ENCODE measurements around the gene KPNA2.
"Not testable (repeated sequence)": the region's sequence is repeated elsewhere in the genome, so short reads cannot be mapped to it uniquely, and the experiment has no call there.

KPNA2 gene

DNA sequence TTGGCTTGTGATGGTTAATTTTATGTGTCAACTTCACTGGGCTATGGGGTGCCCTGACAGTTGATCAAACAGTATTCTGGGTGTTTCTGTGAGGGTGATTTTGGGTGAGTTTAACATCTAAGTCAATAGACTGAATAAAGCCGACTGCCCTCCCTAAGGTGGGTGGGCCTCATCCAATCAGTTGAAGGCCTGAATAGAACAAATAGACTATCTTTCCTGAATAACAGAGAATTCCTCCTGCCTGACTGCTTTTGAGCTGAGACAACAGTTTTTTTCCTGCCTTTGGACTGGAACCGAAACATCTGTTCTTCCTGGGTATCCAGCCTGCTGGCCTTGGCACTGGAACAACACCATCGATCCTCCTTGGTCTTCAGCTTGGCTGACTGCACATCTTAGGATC lies 33.0 kb downstream of the KPNA2 start:
- H3K36me3 ChIP-seq (ENCODE audit: insufficient read depth, low read length); H3K9ac ChIP-seq (ENCODE audit: low read depth, low read length); H3K4me3 ChIP-seq (ENCODE audit: low read length); H3K4me1 ChIP-seq (ENCODE audit: insufficient read depth, low read length); H3K27me3 ChIP-seq (ENCODE audit: insufficient read depth, low read length); H3K27ac ChIP-seq (ENCODE audit: low read depth, low read length); H3K9me3 ChIP-seq (ENCODE audit: insufficient read depth, low read depth, low read length): not testable (repeated sequence)
- 95% methylated on average over 3 of the region's 3 CpGs for WGBS

DNA sequence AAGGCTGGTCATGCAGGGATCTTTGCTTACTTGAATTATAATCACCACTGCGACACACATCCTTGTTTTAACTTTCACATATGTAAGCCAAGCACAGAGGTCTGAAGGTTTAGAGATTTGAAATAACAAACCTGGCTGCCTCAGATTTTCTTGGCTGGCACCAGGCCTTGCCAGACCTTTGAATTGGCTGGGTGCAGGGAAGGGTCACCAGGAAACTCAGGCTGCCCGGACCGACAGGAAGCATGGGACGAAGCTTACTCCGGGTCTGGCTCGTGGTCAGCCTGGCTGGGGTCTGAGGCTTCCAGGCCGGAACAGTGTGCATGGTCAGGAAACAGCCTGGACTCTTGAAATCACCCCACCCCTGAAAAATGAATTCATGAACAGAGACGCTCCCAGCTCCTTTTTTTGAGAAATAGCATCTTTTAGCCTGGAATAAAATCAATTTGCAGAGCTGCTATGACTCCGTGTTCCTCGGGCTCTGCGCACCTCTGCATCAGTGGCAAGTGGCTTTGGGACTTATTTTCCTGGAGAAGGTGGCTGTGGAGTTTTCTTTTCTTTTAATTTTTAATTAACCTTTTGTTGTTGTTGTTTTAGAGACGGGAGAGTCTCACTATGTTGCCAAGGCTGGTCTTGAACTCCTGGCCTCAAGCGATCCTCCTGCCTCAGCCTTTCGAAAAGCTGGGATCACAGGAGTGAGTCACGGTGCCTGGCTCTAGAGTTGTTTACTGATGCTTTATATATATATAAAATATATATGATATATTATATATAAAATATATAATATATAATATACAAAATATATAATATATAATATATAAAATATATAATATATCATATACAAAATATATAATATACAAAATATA lies 35.3 kb downstream of the KPNA2 start:
- H3K4me1 ChIP-seq (ENCODE audit: insufficient read depth, low read length); H3K27me3 ChIP-seq (ENCODE audit: insufficient read depth, low read length); H3K36me3 ChIP-seq (ENCODE audit: insufficient read depth, low read length); H3K4me3 ChIP-seq (ENCODE audit: low read length); H3K9me3 ChIP-seq (ENCODE audit: insufficient read depth, low read depth, low read length); H3K9ac ChIP-seq (ENCODE audit: low read depth, low read length); H3K27ac ChIP-seq (ENCODE audit: low read depth, low read length): not testable (repeated sequence)
- WGBS, result 91% methylated on average over 14 of the region's 15 CpGs

DNA sequence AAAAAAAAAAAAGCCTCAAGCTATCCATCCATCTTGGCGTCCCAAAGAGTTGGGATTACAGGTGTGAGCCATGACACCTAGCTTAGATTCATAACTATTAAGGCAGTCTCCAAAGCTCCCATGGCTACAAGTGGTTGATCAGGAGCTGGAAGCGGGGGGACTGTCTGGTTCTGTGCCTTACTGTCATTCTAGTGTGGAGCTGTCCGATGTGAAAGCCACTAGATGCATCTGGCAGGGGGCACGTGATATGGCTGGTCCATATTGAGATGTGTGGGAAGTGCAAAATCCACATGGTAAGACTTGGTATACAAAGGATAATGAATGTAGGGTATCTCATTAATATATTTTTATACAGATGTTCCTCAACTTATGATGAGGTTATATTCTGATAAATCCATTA lies 38.7 kb downstream of the KPNA2 start:
- H3K9ac ChIP-seq (ENCODE audit: low read depth, low read length), result no peak overlapping the region
- no peak overlapping the region for H3K27ac ChIP-seq (ENCODE audit: low read depth, low read length)
- H3K36me3 ChIP-seq (ENCODE audit: insufficient read depth, low read length), result no peaks in the 10 kb centered on the region
- no peaks in the 10 kb centered on the region for H3K9me3 ChIP-seq (ENCODE audit: insufficient read depth, low read depth, low read length)
- H3K4me3 ChIP-seq (ENCODE audit: low read length), result no peak overlapping the region
- H3K27me3 ChIP-seq (ENCODE audit: insufficient read depth, low read length), result no peaks in the 10 kb centered on the region
- WGBS, result 94% methylated on average over 4 of the region's 4 CpGs
- H3K4me1 ChIP-seq (ENCODE audit: insufficient read depth, low read length), result no peaks in the 10 kb centered on the region

DNA sequence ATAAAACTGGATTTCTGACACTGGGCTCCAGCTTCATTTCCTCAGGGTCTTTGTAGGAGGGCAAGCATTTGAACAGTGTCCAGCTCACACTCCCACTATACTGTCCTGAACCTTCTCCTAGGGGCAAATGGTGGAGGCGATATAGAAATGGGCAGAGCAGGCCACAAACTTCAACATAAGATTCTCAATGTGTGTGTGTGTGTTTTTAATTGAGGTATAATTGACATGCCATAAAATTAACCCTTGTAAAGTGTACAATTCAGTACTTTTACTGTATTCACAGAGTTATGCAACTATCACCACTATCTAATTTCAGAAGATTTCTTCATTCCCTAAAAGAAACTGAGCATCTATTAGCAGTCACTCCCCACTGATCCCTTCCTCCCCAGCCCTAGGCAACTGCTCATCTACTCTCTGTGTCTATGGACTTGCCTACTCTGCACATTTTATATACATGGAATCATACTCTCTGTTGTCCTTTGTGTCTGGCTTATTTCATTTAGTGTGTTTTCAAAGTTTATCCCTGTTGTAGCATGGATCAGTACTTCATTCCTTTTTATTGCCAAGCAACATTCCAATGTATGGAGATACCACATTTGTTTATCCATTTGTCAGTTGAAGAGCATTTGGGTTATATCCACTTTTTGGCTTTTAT lies 40.5 kb downstream of the KPNA2 start:
- not testable (repeated sequence) for H3K4me1 ChIP-seq (ENCODE audit: insufficient read depth, low read length); H3K27me3 ChIP-seq (ENCODE audit: insufficient read depth, low read length); H3K27ac ChIP-seq (ENCODE audit: low read depth, low read length); H3K9ac ChIP-seq (ENCODE audit: low read depth, low read length); H3K4me3 ChIP-seq (ENCODE audit: low read length); H3K9me3 ChIP-seq (ENCODE audit: insufficient read depth, low read depth, low read length); H3K36me3 ChIP-seq (ENCODE audit: insufficient read depth, low read length)
- no CpG with 5 or more reads among the region's 1 CpG for WGBS

DNA sequence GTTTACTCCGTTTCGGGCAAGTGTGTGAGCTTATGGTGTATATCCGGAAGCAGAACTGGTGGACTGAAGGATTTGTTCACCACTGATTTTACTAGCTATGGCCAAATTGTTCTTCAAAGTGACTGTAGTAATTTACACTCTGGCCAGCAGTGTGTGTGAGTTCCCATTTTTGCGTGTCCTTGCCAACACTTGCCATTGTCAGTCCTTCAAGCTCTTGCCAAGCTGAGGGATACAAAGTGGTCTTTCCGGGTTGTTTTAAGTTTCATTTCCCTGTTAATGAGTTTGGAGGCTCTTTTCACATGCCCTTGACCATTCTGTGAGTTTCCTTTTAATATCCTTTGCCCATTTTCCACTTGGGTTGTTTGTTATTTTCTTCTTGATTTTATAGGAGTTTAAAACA lies 42.0 kb downstream of the KPNA2 start:
- not testable (repeated sequence) for H3K36me3 ChIP-seq (ENCODE audit: insufficient read depth, low read length); H3K9me3 ChIP-seq (ENCODE audit: insufficient read depth, low read depth, low read length); H3K27ac ChIP-seq (ENCODE audit: low read depth, low read length); H3K27me3 ChIP-seq (ENCODE audit: insufficient read depth, low read length); H3K4me1 ChIP-seq (ENCODE audit: insufficient read depth, low read length); H3K9ac ChIP-seq (ENCODE audit: low read depth, low read length); H3K4me3 ChIP-seq (ENCODE audit: low read length)
- WGBS, result 87% methylated on average over 4 of the region's 5 CpGs

DNA sequence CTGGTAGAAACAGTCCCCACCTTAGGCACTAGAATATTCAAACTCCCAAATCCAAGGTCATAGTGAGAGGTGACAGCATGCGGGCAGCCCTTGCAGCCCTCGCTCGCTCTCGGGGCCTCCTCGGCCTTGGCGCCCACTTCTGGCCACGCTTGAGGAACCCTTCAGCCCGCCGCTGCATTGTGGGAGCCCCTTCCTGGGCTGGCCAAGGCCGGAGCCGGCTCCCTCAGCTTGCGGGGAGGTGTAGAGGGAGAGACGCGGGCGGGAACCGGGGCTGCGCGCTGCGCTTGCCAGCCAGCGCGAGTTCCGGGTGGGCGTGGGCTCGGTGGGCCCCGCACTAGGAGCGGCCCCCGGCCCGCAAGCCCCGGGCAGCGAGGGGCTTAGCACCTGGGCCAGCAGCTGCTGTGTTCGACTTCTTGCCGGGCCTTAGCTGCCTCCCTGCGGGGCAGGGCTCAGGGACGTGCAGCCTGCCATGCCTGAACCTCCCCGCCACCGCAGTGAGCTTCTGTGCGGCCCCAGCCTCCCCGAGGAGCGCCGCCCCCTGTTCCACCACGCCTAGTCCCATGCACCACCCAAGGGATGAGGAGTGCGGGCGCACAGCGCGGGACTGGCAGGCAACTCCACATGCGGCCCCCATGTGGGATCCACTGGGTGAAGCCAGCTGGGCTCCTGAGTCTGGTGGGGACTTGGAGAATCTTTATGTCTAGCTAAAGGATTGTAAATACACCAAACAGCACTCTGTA lies 45.0 kb downstream of the KPNA2 start:
- Histone ChIP-seq H3K36me3 (ENCODE audit: insufficient read depth, low read length) (no peaks in the 10 kb centered on the region), H3K4me1 (ENCODE audit: insufficient read depth, low read length) (0 out of 2 replicates have a peak, but pooled peaks cover 1% of the 10 kb centered on the region), H3K27me3 (ENCODE audit: insufficient read depth, low read length) (no peaks in the 10 kb centered on the region), H3K27ac (ENCODE audit: low read depth, low read length) (no peak overlapping the region), H3K4me3 (ENCODE audit: low read length) (no peak overlapping the region), H3K9ac (ENCODE audit: low read depth, low read length) (no peak overlapping the region), H3K9me3 (ENCODE audit: insufficient read depth, low read depth, low read length) (no peaks in the 10 kb centered on the region)
- WGBS, result 95% methylated on average over 46 of the region's 46 CpGs

DNA sequence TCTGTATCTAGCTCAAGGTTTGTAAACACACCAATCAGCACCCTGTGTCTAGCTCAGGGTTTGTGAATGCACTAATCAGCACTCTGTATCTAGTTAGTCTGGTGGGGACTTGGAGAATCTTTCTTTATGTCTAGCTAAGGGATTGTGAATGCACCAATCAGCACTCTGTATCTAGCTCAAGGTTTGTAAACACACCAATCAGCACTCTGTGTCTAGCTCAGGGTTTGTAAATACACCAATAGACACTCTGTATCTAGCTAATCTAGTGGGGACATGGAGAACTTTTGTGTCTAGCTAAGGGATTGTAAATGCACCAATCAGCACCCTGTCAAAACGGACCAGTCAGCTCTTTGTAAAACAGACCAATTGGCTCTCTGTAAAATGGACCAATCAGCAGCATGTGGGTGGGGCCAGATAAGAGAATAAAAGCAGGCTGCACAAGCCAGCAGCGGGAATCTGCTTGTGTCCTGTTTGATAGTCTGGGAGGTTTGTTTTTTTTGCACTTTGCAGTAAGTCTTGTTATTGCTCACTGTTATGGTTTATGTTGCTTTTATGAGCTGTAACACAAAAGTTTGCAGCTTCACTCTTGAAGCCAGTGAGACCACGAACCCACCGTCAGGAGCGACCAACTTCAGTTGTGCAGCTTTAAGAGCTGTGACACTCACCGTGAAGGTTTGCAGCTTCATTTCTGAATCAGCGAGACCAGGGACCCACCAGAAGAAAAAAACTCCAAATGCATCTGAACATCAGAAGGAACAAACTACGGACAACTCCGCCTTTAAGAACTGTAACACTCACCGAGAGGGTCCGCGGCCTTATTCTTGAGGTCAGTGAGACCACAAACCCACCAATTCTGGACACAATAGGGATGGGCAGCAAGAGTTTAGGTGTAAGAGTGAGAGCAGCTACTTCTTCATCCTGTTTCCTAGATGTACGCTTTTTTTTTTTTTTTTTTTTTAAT lies 46.0 kb downstream of the KPNA2 start:
- not testable (repeated sequence) for H3K36me3 ChIP-seq (ENCODE audit: insufficient read depth, low read length); H3K9me3 ChIP-seq (ENCODE audit: insufficient read depth, low read depth, low read length); H3K4me1 ChIP-seq (ENCODE audit: insufficient read depth, low read length); H3K9ac ChIP-seq (ENCODE audit: low read depth, low read length); H3K4me3 ChIP-seq (ENCODE audit: low read length); H3K27me3 ChIP-seq (ENCODE audit: insufficient read depth, low read length); H3K27ac ChIP-seq (ENCODE audit: low read depth, low read length)
- WGBS, result 92% methylated on average over 12 of the region's 13 CpGs

DNA sequence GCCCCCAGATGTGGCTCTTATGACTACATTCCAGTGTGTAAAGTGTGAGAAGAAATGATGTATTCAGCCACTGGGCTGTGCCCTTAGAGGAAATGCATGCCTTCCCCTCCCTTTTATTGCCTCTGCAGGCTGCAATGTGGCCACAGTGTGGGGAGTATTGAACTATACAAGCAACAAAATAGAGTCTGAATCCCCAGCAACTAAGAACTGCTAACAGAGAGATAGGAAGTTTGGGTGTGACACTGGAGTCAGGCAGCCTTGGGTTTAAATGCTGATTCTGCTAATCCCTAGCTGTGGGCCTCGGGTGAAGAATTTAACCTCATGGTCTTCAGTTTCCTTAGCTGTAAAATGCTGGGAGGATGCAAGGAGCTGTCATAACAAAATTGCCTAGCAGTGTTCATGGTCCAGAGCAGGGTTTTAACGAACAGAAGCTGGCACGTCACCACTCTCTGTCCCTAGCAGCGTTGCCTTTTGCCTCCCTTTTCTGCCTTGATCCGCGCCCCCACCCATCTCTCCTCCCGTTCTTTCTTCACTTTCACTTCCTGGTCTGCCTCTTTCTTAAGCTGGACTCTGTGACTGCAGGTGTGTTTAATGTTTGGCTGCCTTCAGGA lies 50.3 kb downstream of the KPNA2 start:
- Histone ChIP-seq H3K9ac (ENCODE audit: low read depth, low read length) (no peak overlapping the region), H3K9me3 (ENCODE audit: insufficient read depth, low read depth, low read length) (no peaks in the 10 kb centered on the region), H3K36me3 (ENCODE audit: insufficient read depth, low read length) (no peaks in the 10 kb centered on the region), H3K27me3 (ENCODE audit: insufficient read depth, low read length) (no peaks in the 10 kb centered on the region), H3K4me3 (ENCODE audit: low read length) (no peak overlapping the region), H3K27ac (ENCODE audit: low read depth, low read length) (no peak overlapping the region), H3K4me1 (ENCODE audit: insufficient read depth, low read length) (0 out of 2 replicates have a peak, but pooled peaks cover 4% of the 10 kb centered on the region)
- 76% methylated on average over 7 of the region's 7 CpGs for WGBS

DNA sequence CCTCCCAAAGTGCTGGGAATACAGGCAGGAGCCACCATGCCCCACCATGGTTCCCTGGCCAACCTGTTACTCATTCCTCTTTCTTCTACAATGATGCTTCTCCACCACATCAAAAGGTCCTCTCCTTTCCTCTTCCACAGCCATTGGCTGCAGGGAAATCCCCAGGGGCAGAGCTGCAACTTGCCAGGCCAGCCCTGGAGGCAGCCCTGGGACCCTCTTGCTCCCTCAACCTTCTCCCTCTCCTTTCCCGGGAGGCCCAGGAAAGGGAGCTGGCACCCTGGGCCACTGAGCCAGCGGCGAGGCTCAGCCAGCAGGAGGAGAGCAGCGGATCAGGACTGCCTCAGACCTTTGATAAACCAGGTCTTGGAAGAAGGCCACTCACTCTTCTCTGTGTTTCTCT lies 51.1 kb downstream of the KPNA2 start:
- not testable (repeated sequence) for H3K36me3 ChIP-seq (ENCODE audit: insufficient read depth, low read length); H3K27me3 ChIP-seq (ENCODE audit: insufficient read depth, low read length); H3K27ac ChIP-seq (ENCODE audit: low read depth, low read length); H3K9ac ChIP-seq (ENCODE audit: low read depth, low read length); H3K4me1 ChIP-seq (ENCODE audit: insufficient read depth, low read length); H3K4me3 ChIP-seq (ENCODE audit: low read length); H3K9me3 ChIP-seq (ENCODE audit: insufficient read depth, low read depth, low read length)
- 92% methylated on average over 4 of the region's 4 CpGs for WGBS

DNA sequence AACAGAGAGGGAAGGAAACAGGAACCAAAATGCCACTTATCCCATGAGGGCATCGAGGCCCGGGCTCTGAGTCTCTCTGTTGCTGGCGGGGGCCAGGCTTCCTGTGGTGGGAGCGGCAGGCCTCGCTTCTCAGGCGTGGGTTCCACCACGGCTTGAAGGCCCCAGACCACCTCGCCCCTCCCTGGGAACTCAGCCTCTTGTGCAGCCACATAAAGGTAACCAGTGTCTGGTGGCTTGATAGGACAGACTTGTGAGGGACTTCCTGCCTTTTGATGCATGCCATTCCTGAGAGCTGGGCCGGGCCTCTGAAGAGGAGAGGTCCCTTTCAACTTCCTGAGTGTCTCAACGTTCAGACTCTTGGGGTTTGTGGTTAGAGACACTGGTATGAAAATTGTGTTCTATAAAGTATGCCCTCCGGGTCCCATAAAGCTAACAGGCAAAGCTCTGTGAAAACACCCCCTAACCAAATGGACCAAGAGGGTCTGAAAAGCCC lies 51.6 kb downstream of the KPNA2 start:
- not testable (repeated sequence) for H3K9ac ChIP-seq (ENCODE audit: low read depth, low read length); H3K27ac ChIP-seq (ENCODE audit: low read depth, low read length); H3K4me1 ChIP-seq (ENCODE audit: insufficient read depth, low read length); H3K36me3 ChIP-seq (ENCODE audit: insufficient read depth, low read length); H3K9me3 ChIP-seq (ENCODE audit: insufficient read depth, low read depth, low read length); H3K4me3 ChIP-seq (ENCODE audit: low read length); H3K27me3 ChIP-seq (ENCODE audit: insufficient read depth, low read length)
- 86% methylated on average over 9 of the region's 11 CpGs for WGBS
